Measurements from ENCODE around the gene WDFY2.

The WDFY2 gene

GRCh38 chr13:51777921-51778320 lies 193.7 kb downstream of the WDFY2 start:
- DNase-seq = no peak

DNA sequence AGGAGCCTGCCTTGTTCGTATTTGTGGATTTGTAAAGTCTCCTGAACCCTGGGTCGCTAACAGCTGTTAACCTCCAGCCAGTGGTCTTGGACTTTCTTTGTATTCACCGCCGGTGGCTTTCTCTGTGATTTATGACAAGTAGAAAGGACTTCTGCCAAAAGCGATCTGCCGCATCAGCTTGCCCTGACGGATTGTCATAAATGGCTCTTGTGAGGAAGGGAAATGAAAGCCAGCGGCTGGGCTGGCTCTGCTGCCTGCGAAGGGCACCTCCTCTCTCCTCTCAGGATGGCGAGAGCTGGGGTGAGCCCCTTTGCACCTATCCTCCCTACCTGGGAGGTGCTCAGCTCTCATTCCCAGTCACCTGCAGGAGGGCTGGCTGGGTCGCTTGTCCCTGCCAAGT lies 194.1 kb downstream of the WDFY2 start:
- no peak for DNase-seq

DNA sequence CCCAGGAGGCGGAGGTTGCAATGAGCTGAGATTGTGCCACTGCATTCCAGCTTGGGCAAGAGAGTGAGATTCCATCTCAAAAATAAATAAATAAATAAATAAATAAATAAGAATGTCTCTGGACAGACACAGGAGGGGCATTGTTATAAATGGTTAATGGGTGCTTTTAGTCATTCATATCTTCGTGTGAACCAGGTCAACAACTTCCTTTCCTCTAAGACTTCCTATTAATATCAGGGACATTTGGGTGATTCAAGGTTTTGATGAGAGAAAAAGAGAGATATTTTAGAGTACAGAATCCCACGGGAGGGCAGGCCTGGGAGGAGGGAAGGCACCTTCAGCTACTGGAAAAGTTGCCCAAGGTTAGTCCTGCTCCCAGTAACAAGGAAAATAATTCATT lies 195.8 kb downstream of the WDFY2 start:
- no peak for DNase-seq

GRCh38 chr13:51781246-51782022 lies 197.2 kb downstream of the WDFY2 start:
- no peak for DNase-seq

DNA sequence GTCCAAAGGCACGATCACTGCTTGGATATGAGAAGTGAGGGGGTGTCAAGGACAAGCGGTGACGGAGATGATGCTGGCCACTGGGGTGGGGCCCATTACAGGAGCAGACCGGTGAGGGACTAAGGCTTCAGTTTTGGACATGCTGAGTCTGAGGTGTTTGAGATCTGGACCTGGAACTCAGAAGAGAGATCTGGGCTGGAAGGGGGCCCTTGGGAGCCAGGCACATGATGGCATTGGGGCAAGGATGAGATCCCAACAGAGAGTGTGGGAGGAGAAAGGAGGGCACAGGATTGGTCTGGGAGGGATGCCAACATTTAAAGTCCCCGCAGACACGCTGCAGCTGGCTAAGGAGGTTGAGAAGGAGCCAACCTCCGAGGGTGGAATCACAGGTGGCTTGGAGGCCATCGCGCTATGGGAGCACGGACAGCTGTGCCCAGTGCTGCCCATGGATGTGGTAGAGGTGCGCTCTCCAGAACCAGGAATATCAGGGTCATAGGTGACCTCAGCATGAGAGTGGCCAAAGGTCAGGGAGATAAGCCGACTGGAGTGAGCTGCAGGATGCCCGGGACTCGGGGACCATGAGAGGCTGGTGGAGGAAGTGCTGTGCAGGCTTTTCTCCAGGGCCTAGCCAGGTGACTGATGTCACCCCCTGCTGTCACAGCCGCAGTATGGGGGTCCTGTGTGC lies 197.9 kb downstream of the WDFY2 start:
- DNase-seq = no peak

GRCh38 chr13:51783428-51784094 lies 199.3 kb downstream of the WDFY2 start:
- no peak for DNase-seq

GRCh38 chr13:51784097-51784496 lies 199.8 kb downstream of the WDFY2 start:
- no peak for DNase-seq

GRCh38 chr13:51785712-51786424 lies 201.6 kb downstream of the WDFY2 start:
- DNase-seq = no peak

DNA sequence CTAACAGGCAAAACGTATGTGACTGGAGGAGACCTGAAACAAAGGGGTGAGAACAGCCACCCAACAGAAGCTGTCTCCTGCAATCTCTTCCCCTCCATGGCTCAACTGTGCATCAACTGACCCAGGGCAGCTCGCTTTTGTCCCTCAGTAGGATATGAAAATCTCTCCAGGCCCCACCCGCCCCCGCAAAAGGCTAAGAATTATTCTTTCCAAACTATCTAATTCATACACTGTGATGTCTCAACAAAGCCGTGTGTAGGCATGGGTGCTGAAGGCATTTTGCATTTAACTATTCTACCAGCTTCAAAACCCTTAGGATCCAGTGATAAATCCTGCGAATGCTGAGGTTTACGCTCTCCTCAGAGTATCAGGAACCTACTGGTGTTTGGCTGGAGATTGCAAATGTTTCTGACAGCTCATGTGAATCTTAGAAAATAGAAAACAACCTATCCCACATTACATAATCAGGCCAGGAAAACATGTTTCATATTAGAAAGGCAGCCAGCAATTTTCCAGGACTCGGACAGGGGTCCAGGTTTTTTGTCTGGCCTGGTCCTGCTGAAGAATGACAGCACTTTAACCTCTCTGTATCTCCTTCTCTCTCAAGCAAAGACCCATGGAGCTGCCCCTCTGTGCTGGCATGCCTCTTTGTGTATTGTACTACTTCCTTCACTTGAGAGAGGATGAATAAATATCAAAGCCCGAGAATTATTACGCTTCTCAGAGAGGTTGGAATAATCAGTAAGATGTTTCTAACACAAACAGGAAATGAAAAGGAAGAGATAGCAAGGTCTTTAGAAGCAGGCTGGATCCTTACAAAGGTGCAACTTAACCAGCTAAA lies 202.4 kb downstream of the WDFY2 start:
- DNase-seq = peak in 1 of 2 donors; percentile 6

GRCh38 chr13:51793570-51794271 lies 209.5 kb downstream of the WDFY2 start:
- peak; percentile 48 to 54 for DNase-seq

- no peak for DNase-seq
Measured at GRCh38 chr13:51794964-51795363, 210.7 kb downstream of the WDFY2 start.

DNA sequence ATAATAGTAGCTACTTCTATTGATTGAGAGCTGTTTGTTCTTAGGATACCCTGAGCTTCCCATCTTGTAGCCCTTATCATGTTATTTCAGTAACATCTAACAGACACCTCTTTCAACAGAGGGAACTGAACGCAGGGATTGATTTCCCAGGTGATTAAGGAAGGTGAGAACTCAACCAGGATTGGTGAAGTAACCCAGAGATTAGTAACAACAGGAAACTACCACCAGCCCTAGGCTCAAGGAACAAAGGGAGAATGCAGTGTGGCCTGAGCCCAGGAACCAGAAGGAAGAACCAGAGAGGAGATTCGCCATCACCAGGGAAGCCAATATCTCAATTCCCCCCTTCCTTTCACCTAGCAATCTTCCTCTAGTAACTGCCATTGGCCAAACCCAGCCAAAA lies 211.2 kb downstream of the WDFY2 start:
- DNase-seq = no peak

- no peak for DNase-seq
Measured at GRCh38 chr13:51796546-51796945, 212.3 kb downstream of the WDFY2 start.

DNA sequence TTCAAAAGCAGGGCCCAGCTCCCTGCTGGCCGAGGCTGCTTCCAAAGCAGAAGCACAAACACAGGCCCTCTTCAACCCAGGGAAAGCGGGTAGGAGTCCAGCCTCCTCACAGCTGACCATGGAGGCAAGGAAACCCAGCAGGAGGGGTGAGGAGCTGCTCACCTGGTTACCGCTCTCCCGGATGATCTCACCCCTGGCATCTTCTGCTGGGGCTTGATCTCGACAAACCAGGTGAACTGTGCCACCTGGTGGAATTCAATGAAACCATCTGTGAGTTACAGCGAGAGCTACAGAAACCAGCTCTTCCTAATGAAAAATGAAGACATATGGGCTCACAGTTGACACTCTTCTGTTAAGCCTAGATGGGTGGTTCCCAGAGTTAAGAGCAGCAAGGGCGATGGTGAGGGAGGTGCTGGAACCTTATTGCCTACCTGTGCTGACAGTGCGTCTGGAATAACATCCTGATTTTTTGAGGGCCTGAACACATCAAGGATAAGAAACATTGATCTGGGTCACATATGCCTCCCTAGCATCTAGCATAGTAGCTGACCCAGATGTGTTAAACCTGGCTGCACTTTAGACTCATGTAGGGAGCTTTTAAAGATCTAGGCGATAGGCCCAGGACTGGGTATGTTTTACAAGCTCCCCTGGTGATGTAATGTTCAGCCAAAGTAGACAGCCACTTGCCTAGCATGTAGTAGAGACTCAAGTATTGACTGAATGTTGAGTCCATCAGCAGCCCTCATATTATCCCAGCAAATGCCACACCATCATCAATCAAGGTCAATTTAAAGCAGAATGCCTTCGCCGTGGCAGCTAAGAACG lies 213.6 kb downstream of the WDFY2 start:
- DNase-seq = no peak

GRCh38 chr13:51799261-51799660 lies 215.0 kb downstream of the WDFY2 start:
- no peak for DNase-seq

DNA sequence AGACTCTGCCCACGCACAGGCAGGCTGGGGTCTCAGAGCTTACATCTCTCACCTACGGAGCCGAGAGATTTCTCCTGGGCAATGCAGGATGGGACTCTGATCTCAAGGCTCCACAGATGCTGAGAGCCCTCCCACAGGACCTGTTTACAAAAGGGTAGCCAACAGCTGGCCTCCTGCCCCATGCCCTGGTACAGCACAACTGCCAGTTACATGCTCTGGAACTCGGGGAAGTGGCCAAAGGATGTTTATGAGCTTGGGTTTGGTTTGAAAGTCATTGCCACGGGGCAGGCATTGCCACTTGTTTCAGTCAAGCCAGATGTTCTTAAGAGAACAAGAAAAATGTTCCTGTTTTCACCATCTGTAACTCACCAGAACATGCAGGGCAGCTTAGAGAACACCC lies 216.2 kb downstream of the WDFY2 start:
- DNase-seq = no peak

- peak in 1 of 2 donors; percentile 36 for DNase-seq
Measured at GRCh38 chr13:51801631-51802099, 217.4 kb downstream of the WDFY2 start.

DNA sequence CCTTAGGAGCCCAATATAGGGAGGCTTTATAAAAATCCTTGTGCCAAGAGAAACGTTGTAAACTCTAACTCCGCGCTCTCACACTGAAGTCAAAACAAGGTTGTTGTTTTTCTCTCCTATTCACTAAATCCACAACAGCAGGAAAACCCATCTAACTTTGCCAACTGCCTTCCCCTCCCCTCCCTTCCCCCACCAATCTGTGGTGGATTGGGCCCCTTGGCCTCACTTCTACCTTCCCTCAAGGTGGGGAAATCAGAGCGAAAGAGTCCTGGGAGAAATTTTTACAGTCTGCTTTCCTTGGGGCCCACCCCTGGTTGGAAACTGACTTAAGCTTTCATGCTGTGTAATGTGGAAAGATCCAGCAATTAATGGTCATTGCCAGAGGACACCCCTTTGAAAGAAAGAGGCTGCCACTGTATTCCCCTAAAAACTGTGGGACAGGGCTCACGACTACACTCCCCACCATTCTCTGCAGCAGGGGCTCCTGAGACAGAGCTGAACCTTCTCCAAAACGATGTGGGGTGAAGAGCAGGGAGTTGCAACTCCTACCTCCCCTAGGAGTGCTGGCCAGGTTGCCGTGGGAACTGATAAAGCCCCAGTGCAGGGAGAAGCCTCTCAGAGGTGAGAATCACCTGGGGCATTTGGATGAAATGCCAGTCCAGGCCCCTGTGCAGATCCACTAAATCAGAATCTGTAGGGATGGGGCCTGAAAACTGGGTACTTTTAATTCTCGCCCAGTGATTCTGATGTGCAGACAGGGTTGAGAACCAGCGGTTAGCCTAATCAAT lies 218.6 kb downstream of the WDFY2 start:
- no peak for DNase-seq

DNA sequence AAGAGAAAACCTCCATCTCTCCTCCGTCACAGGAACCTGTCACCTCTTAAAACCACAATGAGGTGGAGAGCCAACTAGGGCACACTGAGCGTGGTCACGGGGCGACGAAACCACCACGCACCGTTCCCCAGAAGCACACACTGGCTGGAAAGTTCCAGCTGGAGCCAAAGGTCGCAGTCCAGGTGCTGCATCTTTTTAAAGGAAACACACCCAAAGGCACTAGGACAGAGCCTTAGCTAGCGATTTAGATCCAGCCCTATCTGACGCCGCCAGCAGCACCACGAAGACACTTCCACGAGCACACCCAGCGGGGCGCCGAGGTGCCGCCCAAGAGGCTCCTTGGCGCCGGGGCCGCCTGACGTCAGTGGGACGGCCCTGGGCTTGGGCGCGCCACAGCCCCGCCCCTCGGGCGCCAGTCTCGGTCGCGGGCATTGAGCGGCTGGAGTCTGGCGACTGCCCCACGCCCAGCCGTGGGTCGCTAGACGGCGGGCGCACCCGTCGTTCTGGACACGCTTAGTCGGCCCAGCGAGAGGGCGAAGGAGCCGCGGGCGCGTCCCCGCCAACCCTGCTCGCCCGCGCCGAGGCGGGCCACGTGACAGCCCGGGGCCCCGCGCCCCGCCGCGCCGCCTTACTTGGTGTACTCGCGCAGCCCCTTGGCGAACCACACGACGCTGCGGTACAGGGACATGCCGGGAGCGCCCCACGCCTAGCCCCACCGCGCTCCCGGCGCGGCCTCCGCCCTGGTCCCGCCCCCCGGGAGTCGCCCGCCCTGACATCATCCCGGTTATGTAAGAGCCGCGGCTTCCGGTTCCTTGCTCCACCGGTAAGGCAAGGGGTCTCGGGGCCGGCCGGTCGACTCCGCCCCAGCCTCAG lies 219.4 kb downstream of the WDFY2 start, which contains the start of gene DHRS12:
Gene DHRS12 (minus strand): TSS at position 742 of the 873 bp plus-strand sequence. CDS start 4,504 bp downstream, outside the sequence.
- DNase-seq = peak; percentile 89 to 92
